Gastrocnemius medialis (tissue), 4 donors: Measurements from ENCODE around the gene ITGA4. TPM values are rescaled to one million over a fixed set of nuclear protein-coding genes. Genes with fewer than 3 reads are reported as not detected.

ENCODE experiments used
- ATAC-seq, 2 donors: fragments of 150-250 bp; one replicate each; pipeline ENCODE4 v1.9.1; 2016
- DNase-seq, 2 donors: peaks; one replicate each; pipeline ENCODE4 v3.0.0-alpha.2; 2019
- H3K27ac ChIP-seq, 4 donors: fragments of 200-600 bp; sonication (generic); 1 replicate in 1 of 4; 2 replicates in 3 of 4; pipeline ENCODE4 v1.5.1; 2016 to 2018; ENCODE audit warnings: mild to moderate bottlenecking in 2 of 4, moderate library complexity in 1 of 4
- H3K27me3 ChIP-seq, 3 donors: fragments of 200-600 bp; sonication (generic) in 2 of 3; 1 replicate in 1 of 3; 2 replicates in 2 of 3; pipeline versions ENCODE4 v1.5.1 to v1.6.0; 2016 to 2019; ENCODE audit warnings: mild to moderate bottlenecking in 1 of 3, moderate library complexity in 1 of 3
- H3K36me3 ChIP-seq, 2 donors: fragments of 200-600 bp; sonication (generic) in 1 of 2; one replicate each; pipeline ENCODE4 v1.5.1; 2017 to 2018
- H3K4me1 ChIP-seq, 2 donors: fragments of 200-600 bp; sonication (generic) in 1 of 2; one replicate each; pipeline ENCODE4 v1.5.1; 2016 to 2017; ENCODE audit warnings: mild to moderate bottlenecking in 2 of 2
- H3K4me3 ChIP-seq, 4 donors: fragments of 200-600 bp; sonication (generic) in 3 of 4; 1 replicate in 1 of 4; 2 replicates in 3 of 4; pipeline ENCODE4 v1.5.1; 2016 to 2019; ENCODE audit warnings: mild to moderate bottlenecking in 2 of 4
- H3K9me3 ChIP-seq, 3 donors: fragments of 200-600 bp; sonication (generic) in 2 of 3; 1 replicate in 1 of 3; 2 replicates in 2 of 3; pipeline ENCODE4 v1.5.1; 2016 to 2019
- POLR2A ChIP-seq, 2 donors: fragments of 450-650 bp; IDR thresholded peaks; one replicate each; pipeline ENCODE4 v1.6.1; 2017; ENCODE audit warnings: antibody characterized with exemption in 2 of 2, mild to moderate bottlenecking in 2 of 2, moderate library complexity in 2 of 2
- in situ Hi-C, 4 donors: fragments of 200-750 bp; cut with MboI; loops; one replicate each; pipeline versions ENCODE4 v1.15.0 to v1.8.0; 2017; ENCODE audit warnings: low sequenced_read_pairs in 4 of 4
- intact Hi-C: fragments of 100-400 bp; cut with DNase I; formaldehyde crosslinking; loops from one replicate; pipeline ENCODE4 v1.15.1; 2023; ENCODE audit warnings: low total_unique reads
- total RNA-seq, 4 donors: library from RNA; depleted of rRNA; stranded (reverse); fragments of >200 nt; gene quantifications; one replicate each; pipeline versions ENCODE4 v1.1.0 to v1.2.3, GENCODE V29; 2016
- TF ChIP-seq, protein P1 (sequence below), 5 experiments: fragments of 450-650 bp in 3 of 5; fragments of 200-600 bp in 2 of 5; sonication (generic) in 2 of 5; IDR thresholded peaks in 4 of 5; conservative IDR thresholded peaks in 1 of 5; 1 replicate in 4 of 5; 2 replicates in 1 of 5; pipeline ENCODE4 v1.5.1; 2016 to 2019; ENCODE audit warnings: antibody characterized with exemption in 5 of 5, mild to moderate bottlenecking in 3 of 5, moderate library complexity in 3 of 5

ITGA4 gene
- total RNA-seq, 4 donors from 2014 or later, result 0.47 to 0.61 (median 0.55) TPM; not detected in 1

DNA sequence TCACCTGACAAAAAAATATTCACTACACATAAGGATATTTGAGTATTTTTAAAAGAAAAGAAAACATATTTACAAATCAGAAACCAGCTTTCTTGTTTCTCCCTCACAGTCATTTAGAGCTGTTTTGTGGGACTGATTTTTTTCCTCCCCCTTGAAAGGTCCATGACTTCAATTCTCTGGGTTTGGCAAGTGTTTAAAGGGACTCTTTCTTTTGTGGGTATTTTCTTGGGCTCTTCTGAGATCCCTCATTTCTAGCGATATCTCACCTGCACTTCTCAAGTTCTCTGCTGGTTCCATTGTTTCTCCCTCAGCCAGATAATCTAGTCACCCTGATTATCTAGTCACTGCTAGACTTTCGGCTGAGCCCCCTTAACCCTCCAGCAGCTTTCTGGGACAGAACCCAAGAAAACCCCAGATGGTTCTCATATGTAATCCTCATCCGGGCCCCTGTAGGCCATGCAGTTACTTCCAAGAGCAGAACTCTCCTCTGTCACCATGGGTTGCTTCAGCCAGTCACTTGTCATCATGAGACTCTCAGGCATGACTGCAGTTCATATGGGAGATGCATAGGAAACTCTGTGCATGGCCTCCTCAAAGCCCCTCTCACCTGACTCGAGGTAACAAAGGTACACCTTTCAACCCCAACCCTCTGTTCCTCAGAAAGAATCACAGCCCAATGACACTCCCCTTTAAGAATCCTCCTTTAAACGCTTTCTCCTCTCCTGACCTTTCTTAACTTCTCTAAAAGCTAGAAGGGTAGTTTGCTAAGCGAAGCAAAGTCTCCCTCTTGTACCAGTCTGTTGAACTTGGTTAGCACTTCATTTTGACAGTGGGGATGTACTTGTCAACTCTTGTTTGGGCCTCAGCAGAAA is 36.7 kb upstream of the ITGA4 start:
- H3K4me3 ChIP-seq, result no peak overlapping the region
- no peaks in the 10 kb centered on the region for H3K4me1 ChIP-seq
- no peaks in the 10 kb centered on the region for H3K27me3 ChIP-seq
- ATAC-seq (no peak), DNase-seq (no peak)
- H3K9me3 ChIP-seq, result no peaks in the 10 kb centered on the region
- no peak overlapping the region for H3K27ac ChIP-seq
- no peak for TF ChIP-seq POLR2A (IDR thresholded peaks at IDR 0.05)
- TF ChIP-seq, protein P1, sequence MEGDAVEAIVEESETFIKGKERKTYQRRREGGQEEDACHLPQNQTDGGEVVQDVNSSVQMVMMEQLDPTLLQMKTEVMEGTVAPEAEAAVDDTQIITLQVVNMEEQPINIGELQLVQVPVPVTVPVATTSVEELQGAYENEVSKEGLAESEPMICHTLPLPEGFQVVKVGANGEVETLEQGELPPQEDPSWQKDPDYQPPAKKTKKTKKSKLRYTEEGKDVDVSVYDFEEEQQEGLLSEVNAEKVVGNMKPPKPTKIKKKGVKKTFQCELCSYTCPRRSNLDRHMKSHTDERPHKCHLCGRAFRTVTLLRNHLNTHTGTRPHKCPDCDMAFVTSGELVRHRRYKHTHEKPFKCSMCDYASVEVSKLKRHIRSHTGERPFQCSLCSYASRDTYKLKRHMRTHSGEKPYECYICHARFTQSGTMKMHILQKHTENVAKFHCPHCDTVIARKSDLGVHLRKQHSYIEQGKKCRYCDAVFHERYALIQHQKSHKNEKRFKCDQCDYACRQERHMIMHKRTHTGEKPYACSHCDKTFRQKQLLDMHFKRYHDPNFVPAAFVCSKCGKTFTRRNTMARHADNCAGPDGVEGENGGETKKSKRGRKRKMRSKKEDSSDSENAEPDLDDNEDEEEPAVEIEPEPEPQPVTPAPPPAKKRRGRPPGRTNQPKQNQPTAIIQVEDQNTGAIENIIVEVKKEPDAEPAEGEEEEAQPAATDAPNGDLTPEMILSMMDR (IDR thresholded peaks at IDR 0.05 in 4 of 5, conservative IDR thresholded peaks at IDR 0.05 in 1 of 5), result no peak
- in situ Hi-C loops, result no loop called here
- intact Hi-C loops, result no loop called here
- no peaks in the 10 kb centered on the region for H3K36me3 ChIP-seq

DNA sequence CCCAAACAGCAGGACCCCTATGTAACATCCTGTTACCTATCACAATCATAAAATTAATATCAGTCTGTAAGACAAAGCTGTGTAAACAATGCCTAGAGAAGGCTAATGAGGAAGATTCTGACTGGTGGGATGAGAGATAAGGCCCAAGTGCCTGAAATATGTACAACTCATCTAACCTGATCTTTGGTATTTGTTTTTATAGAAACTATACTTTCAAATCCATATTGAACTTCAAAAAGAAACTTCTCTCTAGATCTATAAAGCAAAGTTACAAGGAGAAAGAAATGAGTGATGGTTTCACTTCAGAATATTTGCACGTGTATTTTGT is 36.1 kb upstream of the ITGA4 start:
- intact Hi-C loops (no loop called here), in situ Hi-C loops (no loop called here)
- no peak for DNase-seq
- ATAC-seq, result no peak
- Histone ChIP-seq H3K27me3 (no peaks in the 10 kb centered on the region), H3K9me3 (no peaks in the 10 kb centered on the region), H3K27ac (no peak overlapping the region), H3K4me3 (no peak overlapping the region), H3K4me1 (no peaks in the 10 kb centered on the region), H3K36me3 (no peaks in the 10 kb centered on the region)
- TF ChIP-seq, protein P1 (IDR thresholded peaks at IDR 0.05 in 4 of 5, conservative IDR thresholded peaks at IDR 0.05 in 1 of 5), result no peak
- no peak for TF ChIP-seq POLR2A (IDR thresholded peaks at IDR 0.05)

DNA sequence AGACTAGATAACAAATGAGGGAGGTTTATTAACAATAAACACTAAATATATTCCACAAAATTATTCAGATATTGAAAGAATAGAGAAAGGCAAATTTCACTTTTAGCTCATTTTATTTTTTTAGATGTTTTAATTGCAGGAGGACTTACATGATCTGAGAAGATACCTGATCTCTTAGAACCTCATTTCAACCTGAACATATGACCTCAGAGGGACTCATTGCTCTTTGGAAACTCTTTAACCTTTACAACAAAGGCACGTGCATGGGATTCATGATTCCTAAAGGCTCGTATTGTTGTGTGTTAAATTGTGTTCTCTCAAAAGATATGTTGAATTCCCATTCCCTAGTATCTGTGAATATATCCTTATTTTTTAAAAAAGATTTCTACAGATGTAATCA is 35.7 kb upstream of the ITGA4 start:
- intact Hi-C loops, result no loop called here
- ATAC-seq (no peak), DNase-seq (no peak)
- in situ Hi-C loops, result no loop called here
- no peaks in the 10 kb centered on the region for H3K9me3 ChIP-seq
- no peaks in the 10 kb centered on the region for H3K4me1 ChIP-seq
- H3K27ac ChIP-seq, result no peak overlapping the region
- TF ChIP-seq POLR2A (IDR thresholded peaks at IDR 0.05), result no peak
- TF ChIP-seq, protein P1 (IDR thresholded peaks at IDR 0.05 in 4 of 5, conservative IDR thresholded peaks at IDR 0.05 in 1 of 5), result no peak
- no peaks in the 10 kb centered on the region for H3K27me3 ChIP-seq
- H3K36me3 ChIP-seq, result no peaks in the 10 kb centered on the region
- no peak overlapping the region for H3K4me3 ChIP-seq

DNA sequence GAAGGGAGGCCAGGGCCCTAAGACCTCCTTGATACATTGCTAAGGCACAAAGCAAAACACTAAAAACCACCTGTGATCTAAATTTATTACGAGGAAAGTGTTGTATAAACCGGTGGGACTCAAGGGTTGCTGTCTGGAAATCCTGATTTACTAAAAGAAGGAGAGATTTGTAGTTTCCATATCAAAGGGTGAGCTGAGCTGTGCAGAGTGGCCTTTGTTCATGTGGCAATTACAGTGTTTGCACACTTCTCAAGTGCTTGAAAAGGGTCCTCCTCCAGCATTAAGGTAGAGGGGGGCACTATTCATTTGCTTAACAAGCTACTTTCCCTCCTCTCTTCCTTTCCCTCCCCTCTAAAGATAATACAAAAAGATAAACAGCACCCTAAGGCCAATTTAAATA is 30.5 kb upstream of the ITGA4 start:
- H3K27ac ChIP-seq, result no peak overlapping the region
- TF ChIP-seq, protein P1 (IDR thresholded peaks at IDR 0.05 in 4 of 5, conservative IDR thresholded peaks at IDR 0.05 in 1 of 5), result no peak
- no peak for TF ChIP-seq POLR2A (IDR thresholded peaks at IDR 0.05)
- no peaks in the 10 kb centered on the region for H3K9me3 ChIP-seq
- H3K36me3 ChIP-seq, result no peaks in the 10 kb centered on the region
- in situ Hi-C loops, result no loop called here
- no peaks in the 10 kb centered on the region for H3K27me3 ChIP-seq
- DNase-seq (no peak), ATAC-seq (no peak)
- intact Hi-C loops, result no loop called here
- H3K4me1 ChIP-seq, result no peaks in the 10 kb centered on the region
- no peak overlapping the region for H3K4me3 ChIP-seq
